Measurements from ENCODE around the gene FAM83G. TPM values are rescaled to one million over a fixed set of nuclear protein-coding genes. Genes with fewer than 3 reads are reported as not detected.

FAM83G gene
- total RNA-seq, 3 donors from 2014 or later (not counting 1 experiment from before 2014, with no cell fraction given), result 3.8 to 6.5 (median 4.3) TPM

DNA sequence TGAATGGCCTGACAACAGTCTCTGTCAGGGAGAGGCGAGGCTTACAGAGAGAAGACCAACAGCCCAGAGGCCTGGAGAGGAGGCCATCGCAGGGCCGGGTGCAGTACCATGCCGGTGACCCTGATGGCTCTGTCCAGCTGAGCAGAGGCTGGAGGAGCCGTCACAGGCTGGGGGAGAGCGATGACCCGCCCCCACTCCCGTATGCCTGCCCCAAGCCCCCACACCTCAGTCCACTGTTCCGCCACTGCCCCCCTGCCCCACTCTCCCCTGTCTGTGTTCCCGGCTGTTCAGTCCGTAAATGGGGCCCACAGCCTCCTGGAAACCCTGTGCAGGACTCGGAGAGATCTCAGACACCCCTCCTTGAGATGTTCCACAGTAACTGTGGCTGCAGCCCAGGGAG, 12.8 kb upstream of the FAM83G start:
- no peak overlapping the region for H3K4me3 ChIP-seq (ENCODE audit: low read length)
- TF ChIP-seq, protein P1, sequence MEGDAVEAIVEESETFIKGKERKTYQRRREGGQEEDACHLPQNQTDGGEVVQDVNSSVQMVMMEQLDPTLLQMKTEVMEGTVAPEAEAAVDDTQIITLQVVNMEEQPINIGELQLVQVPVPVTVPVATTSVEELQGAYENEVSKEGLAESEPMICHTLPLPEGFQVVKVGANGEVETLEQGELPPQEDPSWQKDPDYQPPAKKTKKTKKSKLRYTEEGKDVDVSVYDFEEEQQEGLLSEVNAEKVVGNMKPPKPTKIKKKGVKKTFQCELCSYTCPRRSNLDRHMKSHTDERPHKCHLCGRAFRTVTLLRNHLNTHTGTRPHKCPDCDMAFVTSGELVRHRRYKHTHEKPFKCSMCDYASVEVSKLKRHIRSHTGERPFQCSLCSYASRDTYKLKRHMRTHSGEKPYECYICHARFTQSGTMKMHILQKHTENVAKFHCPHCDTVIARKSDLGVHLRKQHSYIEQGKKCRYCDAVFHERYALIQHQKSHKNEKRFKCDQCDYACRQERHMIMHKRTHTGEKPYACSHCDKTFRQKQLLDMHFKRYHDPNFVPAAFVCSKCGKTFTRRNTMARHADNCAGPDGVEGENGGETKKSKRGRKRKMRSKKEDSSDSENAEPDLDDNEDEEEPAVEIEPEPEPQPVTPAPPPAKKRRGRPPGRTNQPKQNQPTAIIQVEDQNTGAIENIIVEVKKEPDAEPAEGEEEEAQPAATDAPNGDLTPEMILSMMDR (IDR thresholded peaks at IDR 0.05), result no peak
- no peaks in the 10 kb centered on the region for H3K9me3 ChIP-seq (ENCODE audit: control insufficient read depth, insufficient read depth, low read length)
- 89% methylated on average over 12 of the region's 12 CpGs for WGBS (ENCODE audit: insufficient coverage)
- ATAC-seq (no peak), DNase-seq (no peak)
- intact Hi-C loops (cut with micrococcal nuclease), result no loop called here
- peaks cover 8% of the 10 kb centered on the region for H3K36me3 ChIP-seq (ENCODE audit: control insufficient read depth, insufficient read depth, low read length)
- no peaks in the 10 kb centered on the region for H3K4me1 ChIP-seq (ENCODE audit: control insufficient read depth, insufficient read depth, low read length)
- peaks cover 0 to 3% of the 10 kb centered on the region in 2 donors for H3K4me1 Mint-ChIP-seq
- no peaks in the 10 kb centered on the region for H3K27me3 ChIP-seq (ENCODE audit: control insufficient read depth, insufficient read depth, low read length)
- no peaks in the 10 kb centered on the region for H3K9me3 Mint-ChIP-seq
- no peak overlapping the region for H3K27ac ChIP-seq (ENCODE audit: low read length)
- H3K27me3 Mint-ChIP-seq (ENCODE audit: low read depth in 2 of 2), result peaks cover 0 to 12% of the 10 kb centered on the region in 2 donors
- no peaks in the 10 kb centered on the region for H3K36me3 Mint-ChIP-seq
- H3K27ac Mint-ChIP-seq, result no peak overlapping the region
- H3K4me3 Mint-ChIP-seq, result no peak overlapping the region

DNA sequence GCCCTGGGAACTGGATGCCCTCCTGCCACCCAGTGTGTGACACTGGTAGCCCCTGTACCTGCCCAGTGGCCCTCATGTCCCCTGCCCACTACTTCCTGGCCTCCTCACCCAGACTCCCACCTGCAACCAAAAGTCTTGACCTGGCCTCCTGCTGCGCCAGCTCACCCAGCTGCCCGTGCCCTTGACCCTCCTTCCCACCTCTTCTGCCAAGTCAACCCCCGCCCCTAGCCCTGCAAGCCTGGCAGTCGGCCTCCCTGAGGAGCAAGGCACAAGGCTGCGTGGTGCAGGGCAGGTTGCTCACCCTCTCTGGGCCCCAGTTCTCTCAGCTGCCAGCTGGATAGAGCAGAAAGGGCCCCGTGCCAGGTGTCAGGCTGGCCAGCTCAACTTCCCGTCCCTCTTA, 12.3 kb upstream of the FAM83G start:
- 90% methylated on average over 7 of the region's 7 CpGs for whole genome bisulfite sequencing (ENCODE audit: insufficient coverage)
- Histone ChIP-seq H3K4me3 (ENCODE audit: low read length) (no peak overlapping the region), H3K36me3 (ENCODE audit: control insufficient read depth, insufficient read depth, low read length) (peaks cover 6% of the 10 kb centered on the region), H3K27me3 (ENCODE audit: control insufficient read depth, insufficient read depth, low read length) (no peaks in the 10 kb centered on the region), H3K9me3 (ENCODE audit: control insufficient read depth, insufficient read depth, low read length) (no peaks in the 10 kb centered on the region), H3K27ac (ENCODE audit: low read length) (no peak overlapping the region), H3K4me1 (ENCODE audit: control insufficient read depth, insufficient read depth, low read length) (no peaks in the 10 kb centered on the region)
- no peak for DNase-seq
- intact Hi-C loops (cut with micrococcal nuclease), result no loop called here
- H3K9me3 Mint-ChIP-seq, result no peaks in the 10 kb centered on the region
- TF ChIP-seq, protein P1 (IDR thresholded peaks at IDR 0.05), result no peak
- H3K36me3 Mint-ChIP-seq, result no peaks in the 10 kb centered on the region
- peaks cover 0 to 12% of the 10 kb centered on the region in 2 donors for H3K27me3 Mint-ChIP-seq (ENCODE audit: low read depth in 2 of 2)
- no peak for ATAC-seq
- no peak overlapping the region for H3K4me3 Mint-ChIP-seq
- peaks cover 0 to 3% of the 10 kb centered on the region in 2 donors for H3K4me1 Mint-ChIP-seq
- no peak overlapping the region for H3K27ac Mint-ChIP-seq

DNA sequence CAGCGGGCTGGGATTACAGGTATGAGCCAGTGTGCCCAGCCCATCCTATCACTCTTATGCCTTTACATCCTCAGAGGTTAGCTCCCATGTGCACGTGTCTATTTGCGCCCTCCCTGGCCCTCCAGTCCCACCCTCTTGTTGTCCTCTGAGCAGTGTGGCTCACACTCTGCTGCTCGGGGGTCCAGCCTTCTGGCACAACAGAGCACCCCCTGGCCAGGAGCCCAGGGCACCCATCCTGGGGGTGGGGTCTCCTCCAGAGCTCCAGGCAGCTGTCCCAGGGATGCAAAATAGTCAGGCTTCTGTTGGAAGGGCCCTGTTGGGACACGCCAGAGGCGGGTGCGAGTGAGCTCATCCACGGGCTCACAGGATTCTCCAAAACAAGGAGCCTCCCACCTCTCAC, 11.7 kb upstream of the FAM83G start:
- Mint-ChIP-seq H3K36me3 (no peaks in the 10 kb centered on the region), H3K27me3 (ENCODE audit: low read depth in 2 of 2) (peaks cover 0 to 12% of the 10 kb centered on the region in 2 donors), H3K27ac (no peak overlapping the region), H3K9me3 (no peaks in the 10 kb centered on the region), H3K4me3 (no peak overlapping the region), H3K4me1 (peaks cover 0 to 3% of the 10 kb centered on the region in 2 donors)
- Histone ChIP-seq H3K36me3 (ENCODE audit: control insufficient read depth, insufficient read depth, low read length) (peaks cover under 1% of the 10 kb centered on the region), H3K4me1 (ENCODE audit: control insufficient read depth, insufficient read depth, low read length) (no peaks in the 10 kb centered on the region), H3K4me3 (ENCODE audit: low read length) (no peak overlapping the region), H3K9me3 (ENCODE audit: control insufficient read depth, insufficient read depth, low read length) (no peaks in the 10 kb centered on the region), H3K27me3 (ENCODE audit: control insufficient read depth, insufficient read depth, low read length) (no peaks in the 10 kb centered on the region), H3K27ac (ENCODE audit: low read length) (no peak overlapping the region)
- no peak for DNase-seq
- intact Hi-C loops (cut with micrococcal nuclease), result no loop called here
- WGBS (ENCODE audit: insufficient coverage), result 94% methylated on average over 8 of the region's 8 CpGs
- TF ChIP-seq, protein P1 (IDR thresholded peaks at IDR 0.05), result no peak
- ATAC-seq, result no peak

DNA sequence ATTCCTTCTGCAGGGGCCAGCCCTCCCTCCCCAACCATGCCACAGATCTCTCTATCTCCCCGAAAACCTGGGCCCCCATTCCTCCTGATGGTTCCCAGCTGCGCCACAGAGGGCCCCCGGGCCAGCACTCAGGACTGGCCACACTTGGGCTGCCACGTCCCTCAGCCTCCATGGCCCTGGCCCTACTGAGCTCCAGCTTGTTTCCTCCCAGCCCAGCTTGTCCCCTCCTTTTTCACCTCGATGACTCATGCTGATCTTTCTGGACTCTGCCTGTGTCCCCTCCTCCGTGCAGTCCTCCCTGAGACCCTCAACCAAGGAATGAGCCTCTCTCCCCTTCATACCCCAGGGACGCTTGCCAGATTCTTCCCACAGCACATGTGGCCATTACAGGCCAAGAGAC, 10.9 kb upstream of the FAM83G start:
- Mint-ChIP-seq H3K4me1 (peaks cover 0 to 3% of the 10 kb centered on the region in 2 donors), H3K36me3 (no peaks in the 10 kb centered on the region), H3K27me3 (ENCODE audit: low read depth in 2 of 2) (peaks cover 0 to 12% of the 10 kb centered on the region in 2 donors), H3K9me3 (no peaks in the 10 kb centered on the region), H3K4me3 (no peak overlapping the region), H3K27ac (no peak overlapping the region)
- intact Hi-C loops (cut with micrococcal nuclease), result no loop called here
- no peak overlapping the region for H3K27ac ChIP-seq (ENCODE audit: low read length)
- no peaks in the 10 kb centered on the region for H3K36me3 ChIP-seq (ENCODE audit: control insufficient read depth, insufficient read depth, low read length)
- no peaks in the 10 kb centered on the region for H3K9me3 ChIP-seq (ENCODE audit: control insufficient read depth, insufficient read depth, low read length)
- DNase-seq, result no peak
- TF ChIP-seq, protein P1 (IDR thresholded peaks at IDR 0.05), result no peak
- H3K4me1 ChIP-seq (ENCODE audit: control insufficient read depth, insufficient read depth, low read length), result no peaks in the 10 kb centered on the region
- no peak overlapping the region for H3K4me3 ChIP-seq (ENCODE audit: low read length)
- no peaks in the 10 kb centered on the region for H3K27me3 ChIP-seq (ENCODE audit: control insufficient read depth, insufficient read depth, low read length)
- ATAC-seq, result no peak
- 86% methylated on average over 7 of the region's 7 CpGs for WGBS (ENCODE audit: insufficient coverage)

All from natural killer cell (primary cell).